Right hindlimb (tissue), 1 donor: ENCODE data around the gene C6orf15.

Experiments used
- DNase-seq: peaks from one replicate; pipeline ENCODE4 v3.0.0-alpha.2; 2018

The C6orf15 gene

GRCh38 chr6:31112478-31112877 is at the start of gene C6orf15:
C6orf15 (minus strand) TSS chr6:31112575; CDS start chr6:31112555, 20 bp downstream.
- no peak for DNase-seq

GRCh38 chr6:31161216-31162126 is 49.1 kb upstream of the C6orf15 start:
- DNase-seq = no peak

- peak; percentile 30 for DNase-seq
These were observed 46.8 kb upstream of the C6orf15 start for GRCh38 chr6:31158863-31159855.

GRCh38 chr6:31158140-31158862 is 45.9 kb upstream of the C6orf15 start, which contains the start of gene TCF19:
TCF19 (plus strand) TSS chr6:31158589; CDS start chr6:31159470, 881 bp downstream.
- DNase-seq = peak; percentile 100

- DNase-seq = no peak
These were observed 45.3 kb upstream of the C6orf15 start, which contains the start of gene CCHCR1 for GRCh38 chr6:31157513-31158139. CCHCR1 (minus strand) TSS chr6:31157802; CDS start chr6:31157600, 202 bp downstream.

- no peak for DNase-seq
These were observed 44.3 kb upstream of the C6orf15 start for GRCh38 chr6:31156641-31157040.

- DNase-seq = no peak
These were observed 42.1 kb upstream of the C6orf15 start for GRCh38 chr6:31154436-31154835.

GRCh38 chr6:31152781-31153180 is 40.4 kb upstream of the C6orf15 start:
- no peak for DNase-seq

GRCh38 chr6:31149827-31150447 is 37.6 kb upstream of the C6orf15 start:
- no peak for DNase-seq

GRCh38 chr6:31145386-31145785 is 33.0 kb upstream of the C6orf15 start:
- DNase-seq = no peak

- no peak for DNase-seq
These were observed 32.6 kb upstream of the C6orf15 start for GRCh38 chr6:31144970-31145340.

- no peak for DNase-seq
These were observed 32.1 kb upstream of the C6orf15 start for GRCh38 chr6:31144296-31144969.

- peak; percentile 79 for DNase-seq
These were observed 30.8 kb upstream of the C6orf15 start for GRCh38 chr6:31143148-31143547.

- peak; percentile 54 for DNase-seq
These were observed 30.0 kb upstream of the C6orf15 start for GRCh38 chr6:31142361-31142761.

- DNase-seq = no peak
These were observed 28.3 kb upstream of the C6orf15 start for GRCh38 chr6:31140643-31141042.

GRCh38 chr6:31139599-31139998 is 27.2 kb upstream of the C6orf15 start:
- DNase-seq = no peak

GRCh38 chr6:31138982-31139381 is 26.6 kb upstream of the C6orf15 start, which contains the start of gene PSORS1C2:
PSORS1C2 (minus strand) TSS chr6:31139066; CDS start chr6:31139026, 40 bp downstream.
- no peak for DNase-seq

GRCh38 chr6:31135710-31136109 is 23.3 kb upstream of the C6orf15 start:
- DNase-seq = no peak

- DNase-seq = no peak
These were observed 20.4 kb upstream of the C6orf15 start for GRCh38 chr6:31132806-31133205.

GRCh38 chr6:31131595-31131994 is 19.2 kb upstream of the C6orf15 start:
- no peak for DNase-seq

- DNase-seq = no peak
These were observed 18.4 kb upstream of the C6orf15 start for GRCh38 chr6:31130751-31131150.
